Measurements from ENCODE around the gene GYPC.
"Not testable (repeated sequence)": the region's sequence is repeated elsewhere in the genome, so short reads cannot be mapped to it uniquely, and the experiment has no call there.

GYPC gene

DNA sequence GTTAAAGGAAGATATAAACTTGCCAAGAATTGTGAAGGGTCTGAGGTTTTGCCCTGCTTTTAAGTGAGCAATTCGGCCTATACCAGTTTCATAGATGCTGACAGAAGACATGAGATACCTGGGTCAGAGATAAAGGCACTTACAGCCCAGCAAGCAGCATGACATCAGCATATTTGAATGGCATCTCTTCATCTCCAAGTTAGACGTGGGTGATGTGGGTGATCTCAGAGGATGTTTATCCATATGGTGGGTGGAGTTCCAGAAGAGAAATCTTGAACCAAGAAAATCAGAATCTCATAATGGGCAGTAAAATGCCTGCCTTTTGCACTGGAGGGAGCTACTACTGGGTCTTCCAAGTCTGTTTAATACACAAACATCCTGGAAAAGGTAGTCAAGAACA, 44.7 kb downstream of the GYPC start:
- peak; percentile 23 for DNase-seq

DNA sequence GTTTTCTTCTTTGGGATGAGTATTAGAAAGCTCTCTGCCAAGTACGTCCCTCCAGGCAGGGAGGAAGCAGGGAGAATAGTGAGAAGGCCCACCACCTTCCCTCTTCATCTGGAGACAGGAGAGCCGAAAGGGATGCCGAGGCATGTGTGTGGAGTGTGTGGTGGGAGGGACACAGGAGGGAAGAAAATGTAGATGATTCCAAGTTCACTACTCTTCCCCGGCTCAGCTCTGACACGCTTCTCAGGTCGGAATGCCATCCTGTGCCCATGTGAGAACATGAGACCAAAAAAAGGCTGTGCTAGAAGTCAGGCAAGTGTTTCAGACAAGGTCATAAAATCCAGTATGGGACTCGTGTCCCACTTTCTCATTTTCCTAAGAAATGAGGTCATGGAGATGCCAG, 47.4 kb downstream of the GYPC start:
- DNase-seq: no peak

DNA sequence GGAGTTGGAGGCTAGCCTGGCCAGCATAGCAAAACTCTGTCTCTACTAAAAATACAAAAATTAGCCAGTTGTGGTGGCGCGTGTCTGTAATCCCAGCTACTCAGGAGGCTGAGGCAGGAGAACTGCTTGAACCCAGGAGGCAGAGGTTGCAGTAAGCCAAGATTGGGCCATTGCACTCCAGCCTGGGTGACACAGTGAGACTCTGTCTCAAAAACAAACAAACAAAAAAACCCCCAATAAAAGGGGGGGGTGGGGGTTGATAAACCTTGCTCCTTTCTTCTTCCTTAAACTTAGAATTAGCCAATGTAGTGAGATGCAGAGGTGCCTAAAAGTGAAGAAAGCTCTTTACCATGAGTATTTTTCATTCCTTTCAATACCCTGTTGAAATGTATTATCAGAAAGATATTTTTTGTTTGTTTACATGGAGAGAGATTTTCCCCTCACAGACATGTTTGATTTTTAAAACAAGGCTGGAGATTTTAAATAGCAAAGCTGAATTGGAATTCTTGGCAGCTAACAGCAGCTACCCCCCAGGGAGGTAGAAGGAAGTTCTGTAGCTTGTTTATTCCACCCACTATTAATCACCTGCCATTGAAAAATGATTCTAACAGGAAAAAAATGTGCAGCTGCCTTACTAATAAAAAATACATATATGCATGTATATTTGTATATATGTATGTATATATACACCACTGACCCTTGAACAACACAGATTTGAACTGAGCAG, 48.6 kb downstream of the GYPC start:
- DNase-seq: no peak

DNA sequence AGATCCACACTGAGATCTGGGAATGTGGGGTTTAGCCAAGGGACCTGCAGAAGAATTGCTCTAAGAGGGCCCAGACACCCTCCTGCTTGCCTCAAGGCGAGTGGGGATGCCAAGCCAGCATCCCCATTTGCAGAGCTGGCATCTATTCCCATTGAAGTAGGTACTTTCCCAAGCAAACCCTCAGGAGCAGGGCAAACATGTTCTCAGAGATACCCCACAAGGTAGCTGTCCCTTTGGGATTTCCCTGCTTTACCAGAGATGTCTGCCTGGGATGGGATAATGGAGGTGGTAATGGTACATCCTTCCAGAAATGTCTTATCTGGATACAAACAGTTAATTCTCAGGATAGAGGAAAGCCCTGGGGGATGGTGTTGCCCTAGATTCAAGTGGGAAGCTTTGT, 51.2 kb downstream of the GYPC start:
- no peak for DNase-seq

DNA sequence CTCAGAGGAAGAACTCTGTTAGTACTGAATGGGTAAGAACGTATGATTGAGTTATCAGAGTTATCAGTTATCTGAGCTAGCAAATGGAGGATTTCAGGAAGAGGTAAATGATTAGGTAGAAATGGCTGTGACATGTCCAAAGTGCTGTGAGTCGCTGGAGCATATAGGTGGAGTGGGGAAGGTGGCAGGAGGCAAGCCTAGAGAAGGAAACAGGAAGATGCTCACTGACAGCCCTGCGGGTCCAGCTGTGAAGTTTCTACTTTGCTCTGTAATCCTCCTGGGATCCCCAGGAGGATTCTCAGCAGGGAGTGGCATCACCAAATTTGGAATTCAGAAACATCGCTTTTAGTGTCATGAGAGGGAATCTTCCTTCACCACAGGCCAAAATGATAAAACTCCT, 52.0 kb downstream of the GYPC start:
- DNase-seq: no peak

DNA sequence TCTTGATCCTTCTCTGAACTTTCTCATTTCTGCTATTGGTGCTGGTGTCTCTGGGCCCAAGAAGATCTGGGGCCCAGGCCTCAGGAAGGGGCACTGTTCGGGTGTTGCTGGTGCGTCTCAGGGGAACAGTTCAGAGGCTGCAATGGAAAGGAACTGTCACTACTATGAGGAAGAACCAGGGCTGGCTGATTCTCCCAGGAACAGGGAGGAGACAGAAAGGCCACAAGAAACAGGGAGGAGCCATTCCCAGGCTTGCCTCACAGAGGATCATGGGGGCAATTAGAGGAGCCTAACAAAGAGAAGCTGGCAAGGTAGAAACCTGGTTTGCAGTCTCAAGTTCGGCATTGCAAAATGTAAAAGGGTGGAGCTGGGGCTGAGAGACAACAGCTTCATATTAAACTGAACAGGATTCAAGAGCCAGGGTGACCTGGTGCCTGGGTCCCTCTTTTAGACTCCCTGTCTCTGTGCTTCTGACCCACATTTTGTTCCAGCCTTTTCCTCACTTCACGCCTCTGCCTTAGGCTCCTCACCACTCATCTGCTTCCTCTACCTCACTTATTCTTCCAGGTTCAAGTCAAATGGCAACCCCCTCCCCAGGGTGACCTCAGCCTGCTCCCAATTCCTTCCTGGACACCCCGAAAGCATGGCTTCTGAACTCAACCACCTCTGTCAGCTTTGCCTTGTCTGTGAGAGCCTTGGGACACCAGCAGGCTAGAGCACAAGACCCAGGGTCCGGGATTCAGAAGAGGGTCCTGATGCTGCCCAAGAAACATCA, 58.4 kb downstream of the GYPC start:
- DNase-seq: no peak

DNA sequence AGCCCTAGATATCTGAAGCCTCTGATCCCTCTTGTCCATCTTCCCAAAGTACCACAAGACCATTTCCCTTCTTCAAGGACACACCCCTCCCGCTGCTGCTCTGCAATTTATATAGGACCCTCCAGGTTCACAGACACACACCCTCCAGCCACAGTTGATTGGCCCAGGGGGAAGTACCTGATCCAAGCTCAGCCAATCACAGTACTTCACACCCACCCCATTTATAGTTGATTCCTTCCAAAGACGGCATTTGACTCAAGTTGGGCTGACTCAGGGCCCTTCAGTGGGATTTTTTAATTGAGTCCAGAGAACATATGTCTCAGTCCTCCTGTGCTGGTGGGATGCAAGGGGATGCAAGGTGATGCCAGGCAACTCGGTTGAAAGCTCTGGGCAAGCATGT, 59.2 kb downstream of the GYPC start:
- no peak for DNase-seq

DNA sequence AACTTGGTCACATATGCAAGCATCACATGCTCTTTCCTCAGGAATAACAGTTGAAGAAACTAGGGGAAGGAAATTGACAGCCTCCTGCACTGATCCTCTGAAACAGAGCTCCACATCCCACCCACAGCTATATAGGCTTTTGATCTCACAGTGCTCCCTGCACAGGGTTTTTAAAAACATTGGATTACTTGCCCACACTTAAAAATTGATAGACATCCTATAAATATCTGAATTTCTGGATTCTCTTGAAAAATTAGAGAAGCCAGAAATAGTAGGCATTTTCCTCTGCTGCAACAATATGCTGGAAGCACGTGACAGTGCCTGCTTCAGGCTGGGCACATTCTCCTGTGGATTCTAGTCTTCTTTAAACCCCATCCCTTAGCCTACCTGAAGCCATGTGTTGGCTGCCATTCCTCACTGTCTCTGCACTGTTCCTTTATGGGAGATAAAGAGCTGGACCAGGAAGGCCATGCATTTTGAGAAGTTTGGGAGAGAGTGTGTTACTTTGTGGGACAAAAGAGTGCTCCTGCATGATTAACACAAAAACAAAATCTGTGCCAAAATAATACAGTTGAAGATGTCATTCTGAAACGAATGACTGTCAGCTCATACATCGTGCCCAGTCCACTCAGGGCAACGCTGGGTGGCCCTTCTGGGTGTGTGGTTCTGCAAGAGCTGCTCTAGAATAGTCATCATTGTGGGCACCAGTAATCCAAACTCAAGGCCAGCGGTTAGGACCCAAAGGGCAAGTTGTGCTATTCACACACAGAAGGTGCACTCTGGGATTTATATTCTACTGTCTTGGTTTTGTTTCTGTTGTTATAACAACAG, 59.8 kb downstream of the GYPC start:
- no peak for DNase-seq

DNA sequence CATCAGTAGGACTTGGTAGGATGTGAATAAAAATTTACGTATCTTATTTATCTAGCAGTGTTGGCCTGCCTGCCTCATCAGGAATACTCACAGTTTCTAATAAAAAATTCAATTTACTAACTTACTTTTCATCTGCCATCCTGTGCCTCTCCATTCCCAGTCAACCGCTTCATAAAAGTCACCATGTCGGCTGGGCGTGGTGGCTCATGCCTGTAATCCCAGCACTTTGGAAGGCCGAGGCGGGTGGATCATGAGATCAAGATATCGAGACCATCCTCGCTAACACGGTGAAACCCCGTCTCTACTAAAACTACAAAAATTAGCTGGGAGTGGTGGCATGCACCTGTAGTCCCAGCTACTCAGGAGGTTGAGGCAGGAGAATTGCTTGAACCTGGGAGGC, 61.3 kb downstream of the GYPC start:
- DNase-seq: not testable (repeated sequence)

DNA sequence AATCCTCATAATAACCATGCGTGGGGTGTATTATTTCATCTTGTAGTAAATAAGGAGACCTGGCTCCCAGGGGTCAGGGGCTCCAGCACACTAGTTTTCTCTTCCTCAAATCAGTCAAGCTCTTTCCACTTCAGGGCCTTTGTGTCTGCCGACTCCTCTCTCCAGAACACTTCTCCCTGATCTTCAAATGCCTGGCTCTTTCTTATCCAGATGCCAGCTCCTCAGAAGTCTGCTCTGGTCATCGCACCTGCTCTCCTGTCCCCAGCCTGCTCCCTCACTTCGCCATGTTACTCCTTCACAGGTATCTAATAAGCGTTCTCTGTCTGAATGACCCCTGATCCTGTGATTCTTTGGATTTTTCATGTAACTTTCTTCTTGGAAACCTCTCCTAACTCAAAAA, 62.0 kb downstream of the GYPC start:
- DNase-seq: no peak

DNA sequence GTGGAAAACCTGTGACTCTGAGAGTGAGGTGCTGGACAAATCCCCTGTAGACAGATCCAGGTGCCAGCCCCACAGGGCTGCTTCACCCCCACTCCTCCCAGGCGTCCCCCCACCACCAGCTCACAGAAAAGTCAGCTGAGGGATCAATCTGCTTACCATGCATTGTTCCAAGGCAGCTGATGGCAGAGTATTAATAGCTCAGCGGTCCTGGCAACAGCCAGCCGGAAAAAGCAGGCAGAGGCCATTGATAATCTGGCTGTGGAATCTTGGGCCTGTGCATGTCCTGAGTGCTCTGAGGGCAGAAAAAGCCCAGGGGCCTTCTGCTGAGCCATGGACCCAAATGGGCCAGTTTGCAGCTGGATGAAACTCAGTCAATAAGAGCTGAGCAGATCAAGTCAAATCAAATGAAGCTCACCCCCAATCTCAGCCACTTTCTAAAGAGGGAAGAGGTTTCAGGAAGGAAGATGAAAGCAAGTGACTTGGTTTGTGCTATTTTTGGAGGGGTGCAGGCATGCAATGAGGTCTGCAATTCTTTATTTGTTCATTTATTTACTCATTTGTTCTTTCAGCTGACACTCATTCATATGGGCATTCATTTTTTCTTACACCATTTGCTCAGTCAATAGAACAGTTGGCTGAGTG, 63.4 kb downstream of the GYPC start:
- no peak for DNase-seq

DNA sequence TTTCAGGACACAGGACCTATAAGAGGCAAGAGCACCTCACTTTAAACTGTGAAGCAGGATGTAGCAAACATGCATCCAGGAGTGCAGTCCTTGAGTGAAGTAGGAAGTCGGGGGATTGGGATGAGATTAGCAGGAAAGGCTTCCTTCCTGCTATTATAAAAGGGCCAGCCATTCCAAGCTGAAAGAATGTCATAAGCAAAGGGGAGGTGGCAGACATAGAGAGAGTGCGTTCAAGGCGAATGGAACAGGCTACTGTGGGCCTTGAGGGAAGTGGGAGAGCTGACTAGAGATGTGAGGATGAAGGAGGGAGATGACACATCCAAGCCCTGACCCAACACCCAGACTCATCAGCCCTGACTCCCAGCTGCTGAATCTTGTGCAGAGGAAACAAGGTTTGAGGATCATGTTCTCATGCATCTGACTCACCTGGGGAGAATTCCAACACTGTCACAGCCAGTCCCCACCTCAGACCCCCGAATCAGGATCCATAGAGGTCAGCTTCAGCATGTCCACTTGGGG, 63.9 kb downstream of the GYPC start:
- no peak for DNase-seq

DNA sequence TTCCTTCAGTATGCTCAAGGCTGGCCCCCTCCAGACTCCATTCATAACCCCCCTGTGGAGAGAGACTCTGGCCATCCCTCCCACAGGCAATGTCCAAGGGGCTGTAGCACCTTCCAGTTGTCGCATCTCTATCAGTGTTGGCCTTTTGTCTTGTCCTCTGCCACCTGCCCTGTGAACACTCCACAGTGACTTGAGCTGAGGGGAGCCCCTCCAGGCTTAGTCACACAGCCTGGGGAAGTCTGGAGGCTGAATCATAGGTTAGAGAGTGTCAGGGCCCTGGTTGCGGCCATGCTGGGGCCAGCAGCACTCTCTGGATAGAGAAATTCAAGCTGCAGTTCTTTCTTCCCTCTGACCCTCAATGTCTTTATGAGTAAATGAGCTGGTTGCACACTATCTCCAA, 64.7 kb downstream of the GYPC start:
- DNase-seq: no peak

DNA sequence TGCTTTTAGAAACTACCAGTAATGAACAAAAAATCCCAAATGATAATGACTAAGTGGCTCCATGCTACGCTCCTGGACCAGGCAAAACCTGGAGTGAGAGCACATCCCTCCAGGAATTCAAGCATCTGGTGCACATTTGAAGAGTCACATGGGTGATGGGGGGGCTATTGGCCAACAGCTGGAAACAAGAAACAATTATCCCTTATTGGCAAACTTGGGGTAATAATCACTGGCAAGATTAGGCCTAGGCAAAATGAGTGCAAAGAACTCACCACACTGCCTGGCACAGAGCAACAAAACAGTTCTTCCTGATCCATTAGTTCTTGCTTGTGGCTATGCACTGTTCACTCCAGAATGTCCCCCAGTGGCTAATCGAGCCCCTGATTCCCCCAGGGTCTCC, 66.1 kb downstream of the GYPC start:
- no peak for DNase-seq

DNA sequence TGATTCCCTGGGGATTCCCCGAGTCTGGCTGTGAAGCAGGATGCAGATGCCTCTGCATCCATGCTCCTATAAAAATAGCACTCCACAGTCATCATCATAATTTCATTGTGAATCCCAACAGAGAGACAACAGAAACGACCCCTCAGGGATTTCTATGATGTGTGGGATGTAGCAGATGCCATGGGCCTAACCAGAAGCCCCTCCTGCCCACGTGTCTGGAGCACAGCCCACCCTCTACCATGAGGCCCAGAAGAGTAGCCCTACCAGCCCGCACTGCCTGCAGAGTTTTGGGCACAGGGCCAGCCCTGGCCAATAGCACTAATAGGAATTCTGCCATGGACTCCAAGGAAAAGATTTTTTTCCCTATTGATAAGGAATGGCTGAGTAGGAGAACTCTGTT, 66.6 kb downstream of the GYPC start:
- DNase-seq: no peak

DNA sequence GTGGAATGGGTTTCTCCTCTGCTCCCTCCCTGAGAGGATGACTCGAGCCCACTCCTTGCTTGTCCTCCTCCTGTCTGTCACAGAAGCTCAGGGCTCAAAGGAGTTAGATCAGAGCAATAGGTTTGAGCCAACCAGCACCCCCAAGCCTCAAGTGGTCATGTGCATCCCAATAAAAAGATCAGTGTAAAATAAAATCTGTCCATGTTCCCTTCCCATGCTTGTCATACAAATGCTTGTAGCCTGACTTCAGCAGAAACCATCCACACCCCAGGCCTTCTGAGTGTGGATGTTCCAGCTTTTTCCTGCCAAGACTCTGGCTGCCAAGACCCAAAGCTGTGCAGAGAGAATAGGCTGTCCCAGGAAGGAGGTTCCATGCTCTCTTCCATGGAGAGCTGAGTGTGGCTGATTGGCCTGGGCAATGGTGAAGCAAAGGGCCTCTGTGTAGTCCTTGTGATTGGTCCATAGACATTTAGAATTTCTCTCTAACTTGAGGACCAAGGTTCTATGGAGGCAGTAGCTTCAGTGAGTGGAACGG, 67.4 kb downstream of the GYPC start:
- no peak for DNase-seq

DNA sequence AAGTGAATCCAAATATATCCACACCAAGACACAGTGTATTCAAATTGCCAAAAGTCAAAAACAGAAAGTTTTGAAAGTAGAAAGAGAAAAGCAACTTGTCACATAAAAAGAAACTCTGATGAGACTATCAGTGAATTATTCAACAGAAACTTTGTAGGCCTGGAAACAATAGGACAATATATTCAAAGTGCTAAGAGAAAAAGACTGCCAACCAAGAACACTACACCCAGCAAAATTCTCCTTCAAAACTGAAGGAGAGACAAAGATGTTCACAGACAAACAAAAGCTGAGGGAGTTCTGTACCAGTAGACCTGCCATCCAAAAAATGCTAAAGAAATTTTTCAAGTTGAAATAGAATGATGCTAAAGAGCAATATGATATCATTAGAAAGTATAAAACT, 69.6 kb downstream of the GYPC start:
- no peak for DNase-seq

DNA sequence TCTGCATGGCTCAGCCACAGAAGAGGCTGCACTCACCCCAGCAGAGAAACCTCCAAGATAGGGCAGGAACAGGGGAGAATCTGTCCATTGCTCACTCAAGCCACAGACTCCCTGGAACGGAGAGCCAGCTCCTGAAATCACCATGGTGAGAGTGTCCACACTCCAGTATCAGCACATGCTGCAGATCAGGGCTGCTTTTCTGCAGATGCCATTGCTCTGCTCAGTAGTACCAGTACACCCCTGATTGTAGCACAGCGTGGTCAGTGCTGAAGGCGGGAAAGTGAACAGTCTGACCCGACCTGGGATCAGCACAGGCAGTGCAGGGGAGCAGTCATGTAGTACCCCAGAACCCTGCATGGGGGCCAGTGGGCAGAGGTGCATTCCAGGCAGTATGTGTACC, 73.9 kb downstream of the GYPC start:
- DNase-seq: no peak

DNA sequence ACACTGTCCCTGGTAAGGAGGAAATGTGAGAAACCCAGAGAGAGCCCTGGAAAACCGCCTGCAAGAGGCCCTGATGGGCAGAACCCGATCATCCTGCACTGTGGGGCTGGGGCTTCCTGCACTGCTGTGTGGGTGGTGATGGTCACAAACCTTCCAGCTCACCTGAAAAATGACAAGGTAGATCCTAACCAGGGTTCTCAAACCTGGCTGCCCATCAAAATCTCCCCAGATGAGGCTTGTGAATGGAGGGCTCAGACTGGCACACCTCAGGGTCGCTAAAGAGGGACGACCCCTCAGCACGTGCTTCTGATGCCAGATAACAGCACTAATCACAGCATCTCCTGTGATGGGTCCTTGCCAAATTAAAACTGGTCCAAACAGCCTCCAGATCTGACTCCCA, 74.7 kb downstream of the GYPC start:
- no peak for DNase-seq

DNA sequence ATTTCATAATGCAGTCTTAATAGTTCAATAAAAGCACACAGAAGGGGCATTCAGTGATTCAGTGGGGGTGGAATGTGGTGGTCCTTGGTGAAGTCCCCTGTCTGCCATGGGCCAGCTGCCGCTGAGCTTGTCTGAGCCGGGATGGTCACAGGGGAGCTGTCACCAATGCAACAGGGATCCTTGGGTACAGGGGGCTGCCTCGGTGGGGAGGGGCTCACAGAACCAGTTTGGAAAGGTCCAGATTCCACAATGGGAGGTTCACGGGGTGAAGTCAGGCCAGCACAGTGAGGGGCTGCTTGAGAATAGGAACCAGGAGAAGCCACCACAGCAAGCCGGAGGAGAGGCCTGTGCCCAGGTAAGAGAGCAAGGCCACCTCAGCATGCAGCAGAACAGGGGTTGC, 75.4 kb downstream of the GYPC start:
- no peak for DNase-seq

DNA sequence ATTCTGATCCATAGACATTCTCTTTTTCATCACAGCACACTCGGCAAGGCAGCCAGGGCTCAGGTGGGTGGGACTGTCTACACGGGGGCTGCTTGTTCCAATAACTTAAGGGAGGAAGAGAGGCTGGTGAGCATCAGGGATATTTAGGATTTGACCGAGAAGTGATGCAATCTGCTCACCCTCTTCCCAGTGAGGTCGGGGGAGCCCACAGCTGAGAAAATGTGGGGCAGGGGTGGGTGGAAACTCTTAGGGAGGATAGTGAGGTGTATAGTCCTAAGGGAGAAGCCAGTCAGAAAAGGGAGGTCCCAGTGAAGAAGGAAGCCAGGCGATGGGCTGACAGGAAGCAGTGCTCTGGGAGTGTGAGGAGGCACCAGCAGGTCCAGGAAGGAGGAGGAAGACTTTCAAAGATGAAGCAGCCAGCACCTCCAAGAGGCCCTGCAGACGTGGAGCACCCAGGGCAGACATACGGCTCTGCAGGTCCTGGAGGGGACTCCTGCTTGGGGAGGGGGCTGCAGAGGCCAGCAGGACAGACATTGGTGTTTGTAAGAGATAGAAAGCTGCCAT, 76.8 kb downstream of the GYPC start:
- no peak for DNase-seq

DNA sequence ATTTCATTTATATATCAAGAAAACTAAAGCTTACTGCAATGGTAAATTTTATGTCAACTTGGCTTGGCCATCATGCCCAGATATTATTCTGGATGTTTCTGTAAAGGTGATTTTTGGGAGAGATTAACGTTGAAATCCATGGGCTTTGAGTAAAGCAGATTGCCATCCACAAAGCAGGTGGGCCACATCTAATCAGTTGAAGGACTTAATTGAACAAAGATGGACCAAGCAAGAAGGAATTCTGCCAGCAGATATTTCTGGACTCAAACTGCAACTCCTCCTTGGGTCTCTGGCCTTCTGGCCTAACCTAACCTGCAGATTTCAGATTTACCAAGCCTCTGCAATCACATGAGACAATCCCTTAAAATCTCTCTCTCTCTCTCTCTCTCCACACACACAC, 77.8 kb downstream of the GYPC start:
- DNase-seq: no peak
